ENCODE measurements around the gene FAM107B.

FAM107B gene

GRCh38 chr10:14491811-14492210 lies 282.9 kb downstream of the FAM107B start:
- WGBS, 2 experiments = 71 to 78% methylated on average over 5 of the region's 5 CpGs
- Histone ChIP-seq H3K36me3 (ENCODE audit: control insufficient read depth, insufficient read depth, low read length) (no peaks in the 10 kb centered on the region), H3K4me1 (ENCODE audit: control insufficient read depth, insufficient read depth, low read length) (no peaks in the 10 kb centered on the region), H3K9me3 (ENCODE audit: control insufficient read depth, low read length) (no peaks in the 10 kb centered on the region), H3K27ac (ENCODE audit: insufficient read depth, low read depth, low read length, poor library complexity, severe bottlenecking) (no peak overlapping the region), H3K4me3 (ENCODE audit: insufficient read depth, low read depth, low read length) (no peak overlapping the region), H3K27me3 (ENCODE audit: control insufficient read depth, insufficient read depth, low read length, poor library complexity, severe bottlenecking) (no peaks in the 10 kb centered on the region)

GRCh38 chr10:14489522-14490177 lies 285.0 kb downstream of the FAM107B start:
- 95 to 100% methylated on average over 1 of the region's 1 CpG for WGBS, 2 experiments
- Histone ChIP-seq H3K4me3 (ENCODE audit: insufficient read depth, low read depth, low read length) (no peak overlapping the region), H3K27ac (ENCODE audit: insufficient read depth, low read depth, low read length, poor library complexity, severe bottlenecking) (no peak overlapping the region), H3K9me3 (ENCODE audit: control insufficient read depth, low read length) (no peaks in the 10 kb centered on the region), H3K27me3 (ENCODE audit: control insufficient read depth, insufficient read depth, low read length, poor library complexity, severe bottlenecking) (no peaks in the 10 kb centered on the region), H3K36me3 (ENCODE audit: control insufficient read depth, insufficient read depth, low read length) (no peaks in the 10 kb centered on the region), H3K4me1 (ENCODE audit: control insufficient read depth, insufficient read depth, low read length) (no peaks in the 10 kb centered on the region)

DNA sequence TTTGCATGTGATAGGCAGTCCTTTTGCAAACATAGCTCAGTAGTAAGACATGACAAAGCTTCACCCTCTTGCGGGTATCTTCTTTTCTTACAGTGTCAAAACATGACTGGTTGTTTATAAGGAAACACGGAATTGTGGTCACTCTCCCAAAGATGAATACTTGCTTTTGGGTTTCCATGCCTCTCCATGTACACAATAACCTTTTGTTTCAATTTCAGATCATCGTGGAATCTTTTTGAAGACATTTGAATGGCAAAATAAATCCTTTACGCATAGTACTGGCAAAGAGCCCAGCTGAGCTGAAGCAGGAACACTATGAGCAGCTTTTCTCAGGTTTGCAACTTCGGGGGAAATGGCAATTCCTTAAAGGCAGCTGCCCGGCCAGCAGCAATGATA lies 287.2 kb downstream of the FAM107B start:
- Histone ChIP-seq H3K27me3 (ENCODE audit: control insufficient read depth, insufficient read depth, low read length, poor library complexity, severe bottlenecking) (no peaks in the 10 kb centered on the region), H3K36me3 (ENCODE audit: control insufficient read depth, insufficient read depth, low read length) (no peaks in the 10 kb centered on the region), H3K9me3 (ENCODE audit: control insufficient read depth, low read length) (no peaks in the 10 kb centered on the region), H3K4me1 (ENCODE audit: control insufficient read depth, insufficient read depth, low read length) (no peaks in the 10 kb centered on the region), H3K27ac (ENCODE audit: insufficient read depth, low read depth, low read length, poor library complexity, severe bottlenecking) (no peak overlapping the region), H3K4me3 (ENCODE audit: insufficient read depth, low read depth, low read length) (no peak overlapping the region)
- 91 to 94% methylated on average over 6 of the region's 6 CpGs for WGBS, 2 experiments

- Histone ChIP-seq H3K4me1 (ENCODE audit: control insufficient read depth, insufficient read depth, low read length) (no peaks in the 10 kb centered on the region), H3K4me3 (ENCODE audit: insufficient read depth, low read depth, low read length) (no peak overlapping the region), H3K27ac (ENCODE audit: insufficient read depth, low read depth, low read length, poor library complexity, severe bottlenecking) (no peak overlapping the region), H3K36me3 (ENCODE audit: control insufficient read depth, insufficient read depth, low read length) (no peaks in the 10 kb centered on the region), H3K27me3 (ENCODE audit: control insufficient read depth, insufficient read depth, low read length, poor library complexity, severe bottlenecking) (no peaks in the 10 kb centered on the region), H3K9me3 (ENCODE audit: control insufficient read depth, low read length) (no peaks in the 10 kb centered on the region)
- 85 to 90% methylated on average over 13 of the region's 13 CpGs for WGBS, 2 experiments
These were observed 287.8 kb downstream of the FAM107B start for GRCh38 chr10:14486777-14487487.

DNA sequence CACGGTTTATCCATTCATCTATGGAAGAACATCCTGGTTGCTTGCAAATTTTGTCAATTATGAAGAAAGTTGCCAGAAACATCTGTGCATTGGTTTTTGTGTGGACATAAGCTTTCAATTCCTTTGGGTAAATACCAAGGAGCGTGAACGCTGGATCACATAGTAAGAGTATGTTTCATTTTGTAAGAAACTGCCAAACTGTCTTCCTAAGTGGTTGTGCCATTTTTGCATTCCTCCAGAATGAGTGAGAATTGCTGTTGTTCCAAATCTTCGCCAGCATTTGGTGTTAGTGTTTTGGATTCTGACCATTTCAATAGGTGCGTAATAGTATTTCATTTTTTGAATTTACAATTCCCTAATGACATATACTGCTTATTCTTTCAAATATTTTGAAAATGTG lies 288.7 kb downstream of the FAM107B start:
- H3K9me3 ChIP-seq (ENCODE audit: control insufficient read depth, low read length) = no peaks in the 10 kb centered on the region
- H3K27me3 ChIP-seq (ENCODE audit: control insufficient read depth, insufficient read depth, low read length, poor library complexity, severe bottlenecking) = no peaks in the 10 kb centered on the region
- H3K36me3 ChIP-seq (ENCODE audit: control insufficient read depth, insufficient read depth, low read length) = no peaks in the 10 kb centered on the region
- no peak overlapping the region for H3K27ac ChIP-seq (ENCODE audit: insufficient read depth, low read depth, low read length, poor library complexity, severe bottlenecking)
- no peak overlapping the region for H3K4me3 ChIP-seq (ENCODE audit: insufficient read depth, low read depth, low read length)
- H3K4me1 ChIP-seq (ENCODE audit: control insufficient read depth, insufficient read depth, low read length) = no peaks in the 10 kb centered on the region
- 98% methylated on average over 3 to 5 of the region's 5 CpGs for WGBS, 2 experiments

- Histone ChIP-seq H3K4me3 (ENCODE audit: insufficient read depth, low read depth, low read length) (no peak overlapping the region), H3K27me3 (ENCODE audit: control insufficient read depth, insufficient read depth, low read length, poor library complexity, severe bottlenecking) (no peaks in the 10 kb centered on the region), H3K9me3 (ENCODE audit: control insufficient read depth, low read length) (no peaks in the 10 kb centered on the region), H3K4me1 (ENCODE audit: control insufficient read depth, insufficient read depth, low read length) (no peaks in the 10 kb centered on the region), H3K36me3 (ENCODE audit: control insufficient read depth, insufficient read depth, low read length) (no peaks in the 10 kb centered on the region), H3K27ac (ENCODE audit: insufficient read depth, low read depth, low read length, poor library complexity, severe bottlenecking) (no peak overlapping the region)
- WGBS, 2 experiments = 96 to 98% methylated on average over 4 to 5 of the region's 5 CpGs
These were observed 291.3 kb downstream of the FAM107B start for GRCh38 chr10:14483417-14483816.

GRCh38 chr10:14481752-14482151 lies 292.9 kb downstream of the FAM107B start:
- H3K9me3 ChIP-seq (ENCODE audit: control insufficient read depth, low read length) = no peaks in the 10 kb centered on the region
- H3K4me3 ChIP-seq (ENCODE audit: insufficient read depth, low read depth, low read length) = no peak overlapping the region
- 89 to 92% methylated on average over 9 of the region's 9 CpGs for WGBS, 2 experiments
- no peaks in the 10 kb centered on the region for H3K27me3 ChIP-seq (ENCODE audit: control insufficient read depth, insufficient read depth, low read length, poor library complexity, severe bottlenecking)
- H3K4me1 ChIP-seq (ENCODE audit: control insufficient read depth, insufficient read depth, low read length) = no peaks in the 10 kb centered on the region
- H3K27ac ChIP-seq (ENCODE audit: insufficient read depth, low read depth, low read length, poor library complexity, severe bottlenecking) = no peak overlapping the region
- H3K36me3 ChIP-seq (ENCODE audit: control insufficient read depth, insufficient read depth, low read length) = no peaks in the 10 kb centered on the region

- H3K4me1 ChIP-seq (ENCODE audit: control insufficient read depth, insufficient read depth, low read length) = no peaks in the 10 kb centered on the region
- H3K9me3 ChIP-seq (ENCODE audit: control insufficient read depth, low read length) = no peaks in the 10 kb centered on the region
- no peaks in the 10 kb centered on the region for H3K27me3 ChIP-seq (ENCODE audit: control insufficient read depth, insufficient read depth, low read length, poor library complexity, severe bottlenecking)
- no peak overlapping the region for H3K27ac ChIP-seq (ENCODE audit: insufficient read depth, low read depth, low read length, poor library complexity, severe bottlenecking)
- H3K4me3 ChIP-seq (ENCODE audit: insufficient read depth, low read depth, low read length) = no peak overlapping the region
- WGBS, 2 experiments = 89 to 93% methylated on average over 4 of the region's 4 CpGs
- no peaks in the 10 kb centered on the region for H3K36me3 ChIP-seq (ENCODE audit: control insufficient read depth, insufficient read depth, low read length)
These were observed 293.7 kb downstream of the FAM107B start for GRCh38 chr10:14481014-14481413.

DNA sequence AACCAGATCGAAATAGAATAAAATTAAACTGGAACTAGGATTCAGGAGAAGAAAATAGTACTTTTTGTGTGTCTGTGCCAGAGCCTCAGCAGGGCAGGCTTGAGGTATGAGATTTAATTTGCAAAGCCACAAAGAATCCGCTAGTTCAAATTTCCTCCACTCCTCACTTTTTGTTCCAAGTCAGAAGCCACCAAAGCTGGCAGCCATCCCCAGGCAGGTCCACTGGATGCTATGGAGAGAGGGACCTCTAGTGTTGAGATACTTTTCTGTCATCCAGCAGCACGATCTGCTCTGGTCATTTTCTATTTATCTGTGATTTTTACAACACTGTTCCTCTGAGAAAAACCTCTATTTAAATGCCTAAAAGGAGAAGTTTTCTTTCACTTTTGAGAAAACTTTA lies 296.1 kb downstream of the FAM107B start:
- H3K27me3 ChIP-seq (ENCODE audit: control insufficient read depth, insufficient read depth, low read length, poor library complexity, severe bottlenecking) = no peaks in the 10 kb centered on the region
- H3K36me3 ChIP-seq (ENCODE audit: control insufficient read depth, insufficient read depth, low read length) = no peaks in the 10 kb centered on the region
- no peaks in the 10 kb centered on the region for H3K4me1 ChIP-seq (ENCODE audit: control insufficient read depth, insufficient read depth, low read length)
- WGBS, 2 experiments = 54 to 70% methylated on average over 2 to 3 of the region's 3 CpGs
- H3K4me3 ChIP-seq (ENCODE audit: insufficient read depth, low read depth, low read length) = no peak overlapping the region
- H3K27ac ChIP-seq (ENCODE audit: insufficient read depth, low read depth, low read length, poor library complexity, severe bottlenecking) = no peak overlapping the region
- H3K9me3 ChIP-seq (ENCODE audit: control insufficient read depth, low read length) = no peaks in the 10 kb centered on the region

- no peak overlapping the region for H3K27ac ChIP-seq (ENCODE audit: insufficient read depth, low read depth, low read length, poor library complexity, severe bottlenecking)
- 87 to 89% methylated on average over 7 of the region's 7 CpGs for WGBS, 2 experiments
These were observed 296.5 kb downstream of the FAM107B start for GRCh38 chr10:14478201-14478600.

More at GRCh38 chr10:14478201-14478600, 296.5 kb downstream of the FAM107B start:
- Histone ChIP-seq H3K4me1 (ENCODE audit: control insufficient read depth, insufficient read depth, low read length) (no peaks in the 10 kb centered on the region), H3K36me3 (ENCODE audit: control insufficient read depth, insufficient read depth, low read length) (no peaks in the 10 kb centered on the region), H3K9me3 (ENCODE audit: control insufficient read depth, low read length) (no peaks in the 10 kb centered on the region), H3K27me3 (ENCODE audit: control insufficient read depth, insufficient read depth, low read length, poor library complexity, severe bottlenecking) (no peaks in the 10 kb centered on the region), H3K4me3 (ENCODE audit: insufficient read depth, low read depth, low read length) (no peak overlapping the region)
